Right atrium auricular region (tissue), 2 donors: ENCODE measurements around the gene LDAF1. TPM values are rescaled to one million over a fixed set of nuclear protein-coding genes. Genes with fewer than 3 reads are reported as not detected.
"Not testable (repeated sequence)": the region's sequence is repeated elsewhere in the genome, so short reads cannot be mapped to it uniquely, and the experiment has no call there.

Source experiments
- DNase-seq: peaks from one replicate; pipeline ENCODE4 v3.0.0-alpha.2; 2019; ENCODE audit warnings: low spot score
- H3K27ac ChIP-seq, 2 donors: fragments of 200-600 bp; sonication (generic); 1 replicate in 1 of 2; 2 replicates in 1 of 2; pipeline ENCODE4 v1.5.1; 2016 to 2019
- H3K27me3 ChIP-seq, 2 donors: fragments of 200-600 bp; sonication (generic); one replicate each; pipeline versions ENCODE4 v1.5.1 to v1.6.0; 2017 to 2019
- H3K36me3 ChIP-seq: fragments of 200-600 bp; sonication (generic); one replicate; pipeline ENCODE4 v1.5.1; 2016
- H3K4me1 ChIP-seq, 2 donors: fragments of 200-600 bp; sonication (generic); one replicate each; pipeline versions ENCODE4 v1.5.1 to v1.6.0; 2017 to 2019
- H3K4me3 ChIP-seq, 2 donors: fragments of 200-600 bp; sonication (generic); 1 replicate in 1 of 2; 2 replicates in 1 of 2; pipeline ENCODE4 v1.5.1; 2017 to 2019; ENCODE audit warnings: mild to moderate bottlenecking in 1 of 2, moderate library complexity in 1 of 2
- H3K9me3 ChIP-seq, 2 donors: fragments of 200-600 bp; sonication (generic); one replicate each; pipeline ENCODE4 v1.5.1; 2019
- CTCF ChIP-seq, 2 donors: fragments of 200-600 bp; sonication (generic); IDR thresholded peaks; one replicate each; pipeline ENCODE4 v1.5.1; 2019; ENCODE audit warnings: antibody characterized with exemption in 2 of 2
- total RNA-seq, 2 donors: library from RNA; depleted of rRNA; stranded (reverse); fragments of >200 nt; gene quantifications; one replicate each; pipeline ENCODE4 v1.1.0, GENCODE V29; 2016

The LDAF1 gene
- total RNA-seq, 2 donors from 2014 or later, result 81.8 to 110 TPM

GRCh38 chr16:21167929-21168602 lies 9.6 kb downstream of the LDAF1 start:
- Histone ChIP-seq H3K27ac (no peak overlapping the region), H3K36me3 (peaks cover 63% of the 10 kb centered on the region), H3K4me1 (peaks cover 0 to 17% of the 10 kb centered on the region in 2 donors), H3K4me3 (no peak overlapping the region), H3K9me3 (no peaks in the 10 kb centered on the region), H3K27me3 (no peaks in the 10 kb centered on the region)
- no peak for TF ChIP-seq CTCF (IDR thresholded peaks at IDR 0.05)
- DNase-seq, result no peak

GRCh38 chr16:21169249-21169981 lies 10.9 kb downstream of the LDAF1 start:
- H3K9me3 ChIP-seq, result no peaks in the 10 kb centered on the region
- peaks cover 0 to 4% of the 10 kb centered on the region in 2 donors for H3K4me1 ChIP-seq
- H3K36me3 ChIP-seq, result peaks cover 73% of the 10 kb centered on the region
- no peak for DNase-seq
- no peak overlapping the region for H3K27ac ChIP-seq
- no peaks in the 10 kb centered on the region for H3K27me3 ChIP-seq
- TF ChIP-seq CTCF (IDR thresholded peaks at IDR 0.05), result no peak
- no peak overlapping the region for H3K4me3 ChIP-seq

GRCh38 chr16:21170116-21170515 lies 11.6 kb downstream of the LDAF1 start:
- not testable (repeated sequence) for H3K27ac ChIP-seq, H3K9me3 ChIP-seq, H3K4me3 ChIP-seq, H3K4me1 ChIP-seq, H3K27me3 ChIP-seq, DNase-seq
- peaks cover 73% of the 10 kb centered on the region for H3K36me3 ChIP-seq

- DNase-seq, result no peak
- no peak overlapping the region for H3K27ac ChIP-seq
- H3K4me3 ChIP-seq, result no peak overlapping the region
- no peaks in the 10 kb centered on the region for H3K9me3 ChIP-seq
- peaks cover 69% of the 10 kb centered on the region for H3K36me3 ChIP-seq
- peaks cover 0 to 4% of the 10 kb centered on the region in 2 donors for H3K4me1 ChIP-seq
- TF ChIP-seq CTCF (IDR thresholded peaks at IDR 0.05), result no peak
- no peaks in the 10 kb centered on the region for H3K27me3 ChIP-seq
Observed at GRCh38 chr16:21172650-21173049, 14.2 kb downstream of the LDAF1 start.

- H3K4me1 ChIP-seq, result no peaks in the 10 kb centered on the region
- H3K9me3 ChIP-seq, result no peaks in the 10 kb centered on the region
- no peak for TF ChIP-seq CTCF (IDR thresholded peaks at IDR 0.05)
- no peaks in the 10 kb centered on the region for H3K27me3 ChIP-seq
- peaks cover 90% of the 10 kb centered on the region for H3K36me3 ChIP-seq
- no peak overlapping the region for H3K4me3 ChIP-seq
- no peak overlapping the region for H3K27ac ChIP-seq
- no peak for DNase-seq
Observed at GRCh38 chr16:21175397-21175796, 16.9 kb downstream of the LDAF1 start.

GRCh38 chr16:21179126-21179982 lies 20.9 kb downstream of the LDAF1 start:
- no peak overlapping the region for H3K4me3 ChIP-seq
- no peaks in the 10 kb centered on the region for H3K4me1 ChIP-seq
- TF ChIP-seq CTCF (IDR thresholded peaks at IDR 0.05), result no peak
- peak overlapping the region; percentile 10 to 33 for H3K27ac ChIP-seq
- H3K27me3 ChIP-seq, result no peaks in the 10 kb centered on the region
- H3K9me3 ChIP-seq, result no peaks in the 10 kb centered on the region
- peaks cover 76% of the 10 kb centered on the region for H3K36me3 ChIP-seq
- no peak for DNase-seq
